Stomach (tissue), 4 donors: ENCODE measurements around the gene HHIPL1.

Experiments used
- EP300 ChIP-seq: sonication (generic); formaldehyde crosslinking; IDR thresholded peaks from one replicate; pipeline ENCODE4 v1.6.1; 2017; ENCODE audit warnings: antibody characterized with exemption
- POLR2A ChIP-seq, 4 donors: fragments of 450-650 bp; IDR thresholded peaks; one replicate each; pipeline ENCODE4 v1.6.1; 2016; ENCODE audit warnings: antibody characterized with exemption in 4 of 4, control low read depth in 2 of 4, mild to moderate bottlenecking in 1 of 4, moderate library complexity in 1 of 4
- TF ChIP-seq, protein P1 (sequence below), 7 experiments: fragments of 450-650 bp in 4 of 7; fragments of 200-600 bp in 3 of 7; sonication (generic) in 3 of 7; IDR thresholded peaks; one replicate each; pipeline ENCODE4 v1.5.1; 2016 to 2019; ENCODE audit warnings: antibody characterized with exemption in 7 of 7, control low read depth in 2 of 7, mild to moderate bottlenecking in 1 of 7

DNA sequence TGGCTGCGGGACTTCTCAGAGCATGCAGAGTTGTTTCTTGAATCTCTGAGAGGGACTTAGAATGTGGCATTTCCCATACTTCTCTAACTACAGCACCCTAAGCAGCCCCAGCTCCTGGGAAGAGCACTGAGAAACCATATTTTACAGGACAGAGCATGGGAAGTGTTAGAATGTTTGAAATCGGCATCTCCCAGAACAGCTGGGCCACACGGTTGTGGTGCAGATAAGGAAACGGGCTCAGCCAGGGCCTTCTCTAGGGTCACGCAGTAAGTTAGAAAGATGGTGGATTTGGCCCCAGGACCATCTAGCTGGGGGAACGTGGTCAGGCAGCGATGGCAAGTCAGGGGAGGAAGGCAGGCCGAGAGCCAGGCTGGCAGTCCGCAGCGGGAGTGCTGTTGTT lies 10.5 kb upstream of the HHIPL1 start:
- TF ChIP-seq EP300 (no peak), POLR2A (IDR thresholded peaks at IDR 0.05) (no peak)
- TF ChIP-seq, protein P1, sequence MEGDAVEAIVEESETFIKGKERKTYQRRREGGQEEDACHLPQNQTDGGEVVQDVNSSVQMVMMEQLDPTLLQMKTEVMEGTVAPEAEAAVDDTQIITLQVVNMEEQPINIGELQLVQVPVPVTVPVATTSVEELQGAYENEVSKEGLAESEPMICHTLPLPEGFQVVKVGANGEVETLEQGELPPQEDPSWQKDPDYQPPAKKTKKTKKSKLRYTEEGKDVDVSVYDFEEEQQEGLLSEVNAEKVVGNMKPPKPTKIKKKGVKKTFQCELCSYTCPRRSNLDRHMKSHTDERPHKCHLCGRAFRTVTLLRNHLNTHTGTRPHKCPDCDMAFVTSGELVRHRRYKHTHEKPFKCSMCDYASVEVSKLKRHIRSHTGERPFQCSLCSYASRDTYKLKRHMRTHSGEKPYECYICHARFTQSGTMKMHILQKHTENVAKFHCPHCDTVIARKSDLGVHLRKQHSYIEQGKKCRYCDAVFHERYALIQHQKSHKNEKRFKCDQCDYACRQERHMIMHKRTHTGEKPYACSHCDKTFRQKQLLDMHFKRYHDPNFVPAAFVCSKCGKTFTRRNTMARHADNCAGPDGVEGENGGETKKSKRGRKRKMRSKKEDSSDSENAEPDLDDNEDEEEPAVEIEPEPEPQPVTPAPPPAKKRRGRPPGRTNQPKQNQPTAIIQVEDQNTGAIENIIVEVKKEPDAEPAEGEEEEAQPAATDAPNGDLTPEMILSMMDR (IDR thresholded peaks at IDR 0.05): no peak
